HL-60 (cell line): ENCODE data around the gene P2RX1.

ENCODE experiments used
- DNase-seq, 2 experiments: peaks; one replicate each; pipeline ENCODE4 v3.0.0-alpha.2; 2010 to 2020; ENCODE audit warnings: low read depth in 1 of 2, low spot score in 1 of 2
- H3K27ac ChIP-seq: fragments of 250-450 bp; sonication (Bioruptor Pico); replicated peaks from 2 replicates; pipeline ENCODE4 v1.5.1; 2020; ENCODE audit warnings: mild to moderate bottlenecking, moderate library complexity
- H3K27me3 ChIP-seq: fragments of 250-450 bp; sonication (Bioruptor Pico); 2 replicates; pipeline ENCODE4 v1.5.1; 2021; ENCODE audit warnings: mild to moderate bottlenecking, moderate library complexity; ENCODE audit not compliant: insufficient read depth, poor library complexity, severe bottlenecking
- H3K4me3 ChIP-seq: replicated peaks from 2 replicates; pipeline ENCODE4 v1.5.1; 2011; ENCODE audit warnings: mild to moderate bottlenecking, control low read depth, low read length; ENCODE audit not compliant: insufficient read depth
- CTCF ChIP-seq: IDR thresholded peaks from one replicate; pipeline ENCODE4 v1.5.1; 2011; ENCODE audit warnings: low read length, control low read depth, inconsistent platforms; ENCODE audit not compliant: insufficient read depth
- GABPA ChIP-seq: IDR thresholded peaks from 2 replicates; pipeline ENCODE4 v1.6.1; 2012; ENCODE audit warnings: low read depth
- POLR2AphosphoS5 ChIP-seq: IDR thresholded peaks from 2 replicates; pipeline ENCODE4 v1.6.1; 2012; ENCODE audit warnings: low read depth
- REST ChIP-seq: IDR thresholded peaks from 2 replicates; pipeline ENCODE4 v1.6.1; 2012; ENCODE audit warnings: low read depth; ENCODE audit not compliant: insufficient replicate concordance
- SPI1 ChIP-seq: IDR thresholded peaks from 2 replicates; pipeline ENCODE4 v1.6.1; 2012; ENCODE audit warnings: low read depth, mild to moderate bottlenecking, borderline replicate concordance

P2RX1 gene

GRCh38 chr17:3955673-3955988 lies 39.4 kb upstream of the P2RX1 start:
- Histone ChIP-seq H3K27ac (no peak overlapping the region), H3K27me3 (no peaks in the 10 kb centered on the region), H3K4me3 (no peak overlapping the region)
- no peak for DNase-seq
- TF ChIP-seq GABPA (no peak), SPI1 (no peak), CTCF (no peak), POLR2AphosphoS5 (no peak), REST (no peak)

- Histone ChIP-seq H3K27ac (no peak overlapping the region), H3K27me3 (no peaks in the 10 kb centered on the region), H3K4me3 (no peak overlapping the region)
- TF ChIP-seq GABPA (no peak), REST (no peak), CTCF (no peak), POLR2AphosphoS5 (no peak), SPI1 (no peak)
- no peak for DNase-seq
Observed at GRCh38 chr17:3954976-3955672, 38.9 kb upstream of the P2RX1 start.

GRCh38 chr17:3954086-3954485 lies 37.8 kb upstream of the P2RX1 start:
- Histone ChIP-seq H3K27ac (no peak overlapping the region), H3K27me3 (no peaks in the 10 kb centered on the region), H3K4me3 (no peak overlapping the region)
- TF ChIP-seq SPI1 (no peak), GABPA (no peak), CTCF (no peak), POLR2AphosphoS5 (no peak), REST (no peak)
- no peak for DNase-seq
